Embryonic facial prominence (tissue), 1 donor: ENCODE results near the gene JADE2.
"Not testable (repeated sequence)": the region's sequence is repeated elsewhere in the genome, so short reads cannot be mapped to it uniquely, and the experiment has no call there.

Experiments
- DNase-seq: peaks from one replicate; pipeline ENCODE4 v3.0.0-alpha.2; 2016; ENCODE audit errors: extremely low spot score

The JADE2 gene

GRCh38 chr5:134507452-134507851 is 18.0 kb upstream of the JADE2 start:
- no peak for DNase-seq

GRCh38 chr5:134508521-134509195 is 16.8 kb upstream of the JADE2 start:
- DNase-seq = no peak

DNA sequence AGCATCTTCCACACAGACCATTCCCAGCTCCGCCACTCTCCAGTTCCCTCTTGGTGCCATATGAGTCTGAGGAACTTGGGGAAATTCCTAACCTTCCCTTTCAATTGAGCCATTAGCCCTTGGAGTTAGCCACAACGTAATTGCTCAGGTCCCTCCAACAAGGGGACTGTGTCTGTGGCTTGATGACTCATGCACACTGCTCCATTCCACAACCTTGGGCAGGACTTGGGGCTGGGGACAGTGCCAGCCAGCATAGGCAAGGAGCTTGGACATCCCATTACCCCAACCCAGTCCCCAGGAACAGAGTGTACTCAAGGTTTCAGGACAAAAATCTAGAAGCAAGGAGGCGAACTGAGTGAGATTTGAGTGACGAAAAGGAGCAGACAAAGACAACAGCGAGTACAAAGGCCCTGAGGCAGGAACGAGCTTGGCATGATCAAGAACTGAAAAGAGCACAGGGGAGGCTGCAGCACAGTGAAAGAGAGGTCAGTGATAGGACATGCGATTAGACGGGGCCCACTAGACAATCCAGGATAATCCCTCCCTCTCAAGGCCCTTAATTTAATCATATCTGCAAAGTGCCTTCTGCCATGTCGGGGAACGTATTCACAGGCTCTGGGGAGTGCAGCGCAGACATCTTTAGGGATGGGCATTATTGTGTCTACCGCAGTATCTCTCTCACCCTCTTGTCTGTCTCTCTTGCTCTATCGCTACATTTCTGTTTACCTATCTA is 16.0 kb upstream of the JADE2 start:
- no peak for DNase-seq

DNA sequence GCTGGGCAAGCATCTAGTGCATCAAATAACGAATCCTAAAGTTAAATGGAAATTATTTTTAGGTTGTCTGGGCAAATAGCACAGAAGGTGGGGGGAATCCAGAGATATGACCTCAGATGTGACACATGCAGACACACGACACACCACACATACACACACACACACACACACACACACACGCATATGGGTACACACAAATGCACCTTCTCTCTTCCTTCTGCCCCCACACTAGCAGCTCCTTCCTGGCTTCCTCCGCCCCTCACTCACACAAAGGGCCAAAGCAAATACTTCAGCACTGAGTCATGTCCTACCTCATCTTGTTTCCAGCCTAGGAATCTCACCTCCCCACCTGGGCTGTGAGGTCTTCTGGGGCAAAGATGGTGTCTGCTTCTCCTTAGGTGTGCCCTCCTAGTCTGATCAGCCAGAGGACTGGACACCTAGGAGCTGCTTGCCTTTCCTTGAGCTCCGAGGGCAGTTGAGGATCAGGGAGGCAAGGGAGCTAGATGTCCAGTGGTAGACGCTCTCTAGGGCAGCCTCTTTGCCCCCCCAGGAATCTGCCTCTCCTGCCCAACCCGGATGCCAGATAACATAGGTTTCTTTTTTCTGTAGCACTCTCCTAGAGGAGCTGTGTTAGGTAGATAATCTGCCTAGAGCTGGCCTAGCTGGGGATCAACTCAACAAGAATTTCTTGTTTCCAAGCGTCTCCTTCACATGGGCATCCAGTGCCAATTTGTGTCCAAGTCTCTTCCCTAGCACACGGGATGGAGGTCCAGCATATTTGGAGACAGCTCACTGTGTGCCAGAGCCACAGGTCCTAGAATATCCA is 14.3 kb upstream of the JADE2 start:
- no peak for DNase-seq

DNA sequence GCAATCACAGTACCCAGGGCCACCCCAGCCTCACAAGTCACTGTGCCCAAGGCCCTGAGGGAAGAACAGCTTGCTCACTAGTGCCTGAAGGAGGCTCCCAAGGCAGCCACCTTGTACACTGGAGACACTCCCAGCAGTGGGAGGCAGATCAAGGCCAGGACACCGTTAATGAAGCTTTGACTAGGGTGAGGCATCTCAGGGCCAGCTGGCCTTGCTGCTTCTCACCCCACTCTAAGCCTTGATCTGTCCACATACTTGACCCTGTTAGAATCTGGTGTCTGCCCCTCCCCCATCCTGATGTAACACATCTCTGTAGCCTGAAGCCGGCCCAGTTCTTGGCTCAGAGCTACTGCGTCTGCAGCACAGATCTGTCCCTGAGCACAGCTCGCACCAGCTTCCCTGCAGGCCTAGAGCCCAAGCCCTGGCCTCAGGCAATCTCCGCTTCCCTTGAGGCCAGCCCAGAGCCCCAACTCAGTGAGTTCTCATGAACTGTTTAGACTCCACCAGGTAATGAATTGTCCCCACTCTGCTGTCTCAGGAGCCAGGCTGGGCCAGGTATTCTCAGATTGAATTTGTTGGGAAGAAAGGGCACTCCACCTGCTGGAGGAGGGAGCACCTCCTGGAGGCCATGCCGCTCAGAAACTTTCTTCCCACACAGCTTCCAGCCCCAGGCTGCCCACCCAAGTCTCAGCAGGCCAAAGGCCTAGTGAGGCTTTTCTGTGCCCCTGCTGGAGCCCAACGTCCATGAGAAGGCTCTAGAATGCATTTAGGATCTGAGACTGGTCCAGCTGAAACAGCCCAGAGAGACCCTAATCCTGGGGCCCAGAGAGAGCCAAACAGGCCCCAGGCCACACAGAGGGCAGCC is 13.4 kb upstream of the JADE2 start:
- DNase-seq = no peak

DNA sequence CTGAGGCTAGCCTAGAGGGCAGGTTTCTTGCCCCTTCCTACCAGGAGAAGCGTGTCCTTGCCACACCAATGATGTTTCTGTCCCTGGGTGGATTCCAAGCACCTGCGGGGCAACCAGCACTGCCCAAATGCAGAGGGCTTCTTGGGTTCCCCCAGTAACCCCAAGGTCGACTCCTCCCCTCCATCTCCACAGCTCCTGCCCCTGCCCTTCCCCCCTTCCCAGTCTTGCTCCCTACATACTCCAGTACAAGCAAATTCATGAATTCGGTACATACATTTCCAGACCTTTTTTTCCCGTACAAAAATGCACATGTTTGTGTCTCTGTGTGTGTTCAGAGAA is 12.8 kb upstream of the JADE2 start:
- no peak for DNase-seq

DNA sequence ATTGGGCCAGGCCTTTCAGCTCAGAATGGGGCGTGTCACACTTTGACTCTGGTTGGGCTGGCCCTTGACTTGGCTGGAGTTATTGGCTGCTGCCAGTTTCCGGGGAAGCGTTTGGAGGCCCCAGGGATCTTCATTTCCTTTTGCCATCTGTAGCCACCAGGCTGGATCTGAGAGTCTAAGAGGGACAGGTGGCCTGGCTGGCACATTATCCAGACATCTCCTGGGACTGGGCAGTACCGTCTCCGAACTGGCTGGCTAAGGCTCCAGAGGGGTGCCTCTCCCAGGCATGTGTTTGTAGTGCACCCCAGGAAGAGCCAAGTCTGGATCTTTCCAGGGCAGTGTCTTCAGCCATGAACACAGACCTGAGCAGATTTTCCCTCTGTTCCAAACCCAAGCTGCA is 9.7 kb upstream of the JADE2 start:
- no peak for DNase-seq

GRCh38 chr5:134516984-134517383 is 8.5 kb upstream of the JADE2 start:
- not testable (repeated sequence) for DNase-seq

- no peak for DNase-seq
These were observed 7.9 kb upstream of the JADE2 start for GRCh38 chr5:134517553-134517952.

DNA sequence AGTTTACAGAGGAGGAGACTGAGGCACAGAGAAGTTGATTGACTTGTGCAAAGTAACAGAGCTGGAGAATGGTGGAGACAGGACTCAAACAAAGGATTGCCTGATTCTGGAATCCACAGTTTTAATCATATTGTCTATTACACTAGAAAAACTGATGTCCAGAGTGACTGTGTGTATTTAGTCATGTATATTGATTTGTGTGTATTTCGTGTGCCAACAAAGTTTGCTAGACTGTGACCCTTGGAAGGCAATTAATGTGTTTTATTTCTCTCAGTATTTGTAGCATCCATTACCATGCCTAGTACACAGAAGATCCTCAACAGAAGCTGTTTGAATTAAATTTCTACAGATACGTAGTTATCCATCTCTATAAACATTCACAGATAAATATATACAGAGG is 5.5 kb upstream of the JADE2 start:
- no peak for DNase-seq

DNA sequence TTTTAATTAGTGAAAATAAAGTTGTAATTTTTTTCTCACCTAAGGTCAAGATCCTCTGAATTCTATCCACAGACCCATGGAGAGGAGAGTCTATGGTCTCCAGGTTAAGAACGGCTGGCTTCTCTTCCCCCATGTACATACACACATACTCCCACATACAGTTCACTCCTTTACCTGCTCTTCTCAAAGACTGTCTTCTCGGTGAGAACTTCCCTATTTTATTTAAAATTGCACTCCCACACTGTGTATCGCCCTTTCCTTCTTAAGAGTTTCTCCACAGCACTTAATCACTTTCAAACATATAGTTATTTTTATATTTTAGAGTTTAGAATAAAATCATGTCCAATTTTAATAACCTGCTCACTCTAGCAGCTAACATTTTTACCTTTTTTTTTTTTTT is 3.6 kb upstream of the JADE2 start:
- DNase-seq = no peak

GRCh38 chr5:134523543-134524271 is 1.8 kb upstream of the JADE2 start:
- no peak for DNase-seq

DNA sequence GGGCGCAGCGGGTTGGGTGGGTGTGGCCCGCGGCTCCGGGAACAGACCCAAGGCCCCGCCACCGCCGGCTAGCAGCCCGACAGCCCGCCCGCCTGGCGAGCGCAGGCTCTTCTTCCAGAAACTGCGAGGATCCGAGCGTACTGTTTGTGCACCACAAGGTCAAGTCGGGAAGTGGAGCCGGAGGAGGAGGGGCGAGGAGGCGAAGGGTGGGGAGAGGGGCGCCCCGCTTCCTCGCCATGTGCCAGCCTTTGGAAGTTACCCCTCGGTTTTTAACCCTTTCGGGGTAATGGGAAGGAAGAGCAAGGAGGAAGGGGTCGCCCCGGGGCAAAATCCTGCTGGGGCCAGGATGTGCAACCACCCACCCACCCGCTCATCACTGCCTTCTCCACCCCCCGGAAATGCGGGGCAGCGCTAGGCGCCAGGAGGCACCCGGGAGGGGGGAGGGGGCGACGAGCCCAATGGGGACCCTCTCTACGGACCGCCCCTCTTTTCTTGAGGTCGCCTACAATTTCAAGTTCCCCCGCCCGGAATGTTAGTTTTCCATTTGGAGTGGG is 1.1 kb upstream of the JADE2 start:
- peak; percentile 58 for DNase-seq

GRCh38 chr5:134525683-134526482 is 413 bp downstream of the JADE2 start:
- peak; percentile 83 for DNase-seq

- DNase-seq = no peak
These were observed 1.1 kb downstream of the JADE2 start for GRCh38 chr5:134526483-134527155.

DNA sequence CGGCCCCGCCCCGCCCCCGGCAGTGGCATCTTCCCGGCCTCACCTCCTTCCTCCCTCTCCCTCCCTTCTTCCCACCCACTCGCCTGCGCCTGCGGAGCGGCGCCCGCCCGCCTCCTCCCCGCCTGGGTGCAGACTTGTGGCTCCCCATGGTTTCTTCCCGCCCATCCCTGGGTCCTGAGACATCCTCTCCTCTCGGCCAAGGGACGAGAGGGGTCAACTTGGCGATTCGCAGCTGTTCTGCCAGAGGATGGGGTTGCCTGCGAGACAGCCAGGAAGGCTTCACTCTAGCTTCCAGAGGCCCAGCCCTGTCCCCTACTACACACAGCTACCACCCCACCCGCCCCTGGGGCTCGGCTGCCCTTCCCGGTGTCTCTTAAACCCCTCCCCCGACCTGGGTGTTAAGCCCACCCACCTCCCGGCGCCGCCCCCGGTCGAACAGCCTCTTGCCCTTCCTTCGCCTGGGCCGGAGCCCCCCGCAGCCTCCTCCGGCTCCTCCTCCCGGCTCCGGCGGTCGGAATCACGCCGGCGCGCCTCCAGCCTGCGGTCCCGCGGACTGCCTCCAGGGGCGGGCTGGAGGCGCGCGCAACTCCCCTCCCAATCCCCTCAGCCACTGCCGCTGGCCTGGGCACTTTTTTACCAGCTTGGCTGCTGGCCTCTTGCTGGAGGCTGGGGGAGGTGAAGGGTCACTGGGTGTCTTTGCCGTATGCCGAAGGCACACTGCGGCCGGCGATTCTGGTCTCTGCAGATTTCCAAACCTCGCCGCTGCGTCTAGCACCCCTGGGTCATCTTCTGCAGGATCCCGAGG is 1.9 kb downstream of the JADE2 start:
- DNase-seq = peak; percentile 57

GRCh38 chr5:134527961-134528424 is 2.5 kb downstream of the JADE2 start:
- no peak for DNase-seq

- no peak for DNase-seq
These were observed 3.1 kb downstream of the JADE2 start for GRCh38 chr5:134528556-134528955.
